Measurements from ENCODE around the gene ZNF311.
A peak's percentile ranks its signal among the peaks of the same experiment; 100 is the strongest.

ZNF311 gene

GRCh38 chr6:29005183-29005885, at the start of gene ZNF311:
Gene ZNF311 (minus strand): TSS chr6:29005315. CDS start chr6:29003954, 1,361 bp downstream.
- DNase-seq (ENCODE audit: low spot score) = peak; percentile 22

- DNase-seq (ENCODE audit: low spot score) = no peak
These were observed 46.6 kb upstream of the ZNF311 start for GRCh38 chr6:29051680-29052079.

GRCh38 chr6:29045075-29045474, 40.0 kb upstream of the ZNF311 start, which contains the start of gene OR2W1:
Gene OR2W1 (minus strand): TSS chr6:29045175. CDS start chr6:29045175, 0 bp downstream.
- no peak for DNase-seq (ENCODE audit: low spot score)

- no peak for DNase-seq (ENCODE audit: low spot score)
These were observed 30.8 kb upstream of the ZNF311 start for GRCh38 chr6:29035951-29036350.

GRCh38 chr6:29028821-29029220, 23.7 kb upstream of the ZNF311 start:
- no peak for DNase-seq (ENCODE audit: low spot score)

GRCh38 chr6:29025927-29026585, 20.9 kb upstream of the ZNF311 start:
- no peak for DNase-seq (ENCODE audit: low spot score)

- no peak for DNase-seq (ENCODE audit: low spot score)
These were observed 16.3 kb upstream of the ZNF311 start for GRCh38 chr6:29021434-29021833.

GRCh38 chr6:29019629-29020028, 14.5 kb upstream of the ZNF311 start:
- DNase-seq (ENCODE audit: low spot score) = no peak

- no peak for DNase-seq (ENCODE audit: low spot score)
These were observed 12.3 kb upstream of the ZNF311 start for GRCh38 chr6:29017428-29017802.

GRCh38 chr6:29016559-29017427, 11.7 kb upstream of the ZNF311 start:
- peak; percentile 74 for DNase-seq (ENCODE audit: low spot score)

GRCh38 chr6:29014729-29015608, 9.9 kb upstream of the ZNF311 start:
- DNase-seq (ENCODE audit: low spot score) = no peak

GRCh38 chr6:29011276-29011734, 6.2 kb upstream of the ZNF311 start:
- peak; percentile 7 for DNase-seq (ENCODE audit: low spot score)

GRCh38 chr6:29009358-29009757, 4.2 kb upstream of the ZNF311 start:
- DNase-seq (ENCODE audit: low spot score) = no peak

GRCh38 chr6:29008089-29008488, 3.0 kb upstream of the ZNF311 start:
- no peak for DNase-seq (ENCODE audit: low spot score)

GRCh38 chr6:28996844-28997510, 8.1 kb downstream of the ZNF311 start:
- DNase-seq (ENCODE audit: low spot score) = no peak

GRCh38 chr6:28995093-28995650, 9.9 kb downstream of the ZNF311 start:
- no peak for DNase-seq (ENCODE audit: low spot score)

GRCh38 chr6:28988536-28989311, 16.4 kb downstream of the ZNF311 start:
- DNase-seq (ENCODE audit: low spot score) = peak; percentile 86

GRCh38 chr6:28985462-28986164, 19.5 kb downstream of the ZNF311 start:
- peak; percentile 97 for DNase-seq (ENCODE audit: low spot score)

- DNase-seq (ENCODE audit: low spot score) = no peak
These were observed 21.3 kb downstream of the ZNF311 start for GRCh38 chr6:28983838-28984237.

Data from SW480 (cell line).